ENCODE measurements around the gene ETNK2.
"Not testable (repeated sequence)": the region's sequence is repeated elsewhere in the genome, so short reads cannot be mapped to it uniquely, and the experiment has no call there.

- TF ChIP-seq DNMT1 (CRISPR knock-in tag; IDR thresholded peaks at IDR 0.05); NFRKB (IDR thresholded peaks at IDR 0.05); POGK (CRISPR knock-in tag; conservative IDR thresholded peaks at IDR 0.05); ZNF770 (CRISPR knock-in tag; IDR thresholded peaks at IDR 0.05); DRAP1 (CRISPR knock-in tag; IDR thresholded peaks at IDR 0.05); TCF7L2 (IDR thresholded peaks at IDR 0.05; ENCODE audit: low read depth, low read length); SP1 (IDR thresholded peaks at IDR 0.05); SP1 (CRISPR knock-in tag; IDR thresholded peaks at IDR 0.05); ZBTB8A (CRISPR knock-in tag; IDR thresholded peaks at IDR 0.05; ENCODE audit: borderline replicate concordance, low read depth); NR2C2 (CRISPR knock-in tag; IDR thresholded peaks at IDR 0.05; ENCODE audit: borderline replicate concordance); CTCF (CRISPR knock-in tag; IDR thresholded peaks at IDR 0.05); TFAP4 (IDR thresholded peaks at IDR 0.05; ENCODE audit: borderline replicate concordance, low read depth): not testable (repeated sequence)
Measured at GRCh38 chr1:204090132-204090531, 61.7 kb downstream of the ETNK2 start.
